ENCODE results near the gene S1PR4. TPM values are rescaled to one million over a fixed set of nuclear protein-coding genes. Genes with fewer than 3 reads are reported as not detected.
A peak's percentile ranks its signal among the peaks of the same experiment; 100 is the strongest.

Gene S1PR4
- total and polyA plus RNA-seq, 4 experiments from 2014 or later = 231 to 503 (median 341) TPM

DNA sequence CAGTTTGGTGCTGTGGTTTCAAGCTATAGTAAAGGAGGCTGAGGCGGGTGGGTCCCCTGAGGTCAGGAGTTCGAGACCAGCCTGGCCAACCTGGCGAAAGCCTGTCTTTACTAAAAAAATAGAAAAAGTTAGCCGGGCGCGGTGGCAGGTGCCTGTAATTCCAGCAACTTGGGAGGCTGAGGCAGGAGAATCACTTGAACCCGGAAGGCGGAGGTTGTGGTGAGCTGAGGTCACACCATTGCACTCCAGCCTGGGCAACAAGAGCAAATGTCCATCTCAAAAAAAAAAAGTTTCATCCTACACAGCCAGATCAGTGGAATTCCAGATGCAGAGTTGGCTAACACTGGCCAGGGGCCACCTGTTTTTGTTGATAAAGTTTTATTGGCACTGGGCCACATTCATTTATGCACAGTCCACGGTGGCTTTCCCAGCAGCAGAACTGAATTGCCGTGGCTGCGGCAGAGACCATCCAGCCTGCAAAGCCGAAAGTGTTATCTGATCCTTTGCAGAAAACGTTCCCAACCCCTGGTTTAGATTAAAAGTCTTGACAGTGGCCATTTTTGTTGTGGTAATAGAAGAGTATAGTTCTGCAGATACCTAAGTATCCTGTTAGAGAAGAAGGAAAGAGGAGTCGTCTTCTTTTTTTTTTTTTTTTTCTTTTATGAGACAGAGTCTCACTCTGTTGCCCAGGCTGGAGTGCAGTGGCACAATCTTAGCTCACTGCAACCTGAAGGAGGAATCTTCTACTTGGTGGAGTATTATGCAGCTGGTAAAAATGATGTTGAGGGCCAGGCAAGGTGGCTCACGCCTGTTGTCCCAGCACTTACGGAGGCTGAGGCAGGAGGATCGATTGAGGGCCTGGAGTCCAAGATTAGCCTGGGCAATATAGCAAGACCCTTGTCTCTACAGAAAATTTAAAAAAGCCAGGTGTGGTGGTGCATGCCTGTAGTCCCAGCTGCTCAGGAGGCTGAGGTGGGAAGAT lies 15.8 kb downstream of the S1PR4 start:
- H3K4me3 ChIP-seq (ENCODE audit: low read length in 2 of 2) = no peak overlapping the region
- no peaks in the 10 kb centered on the region for H3K36me3 ChIP-seq (ENCODE audit: insufficient read depth, low read length)
- H3K4me1 ChIP-seq (ENCODE audit: insufficient read depth, low read length) = no peaks in the 10 kb centered on the region

DNA sequence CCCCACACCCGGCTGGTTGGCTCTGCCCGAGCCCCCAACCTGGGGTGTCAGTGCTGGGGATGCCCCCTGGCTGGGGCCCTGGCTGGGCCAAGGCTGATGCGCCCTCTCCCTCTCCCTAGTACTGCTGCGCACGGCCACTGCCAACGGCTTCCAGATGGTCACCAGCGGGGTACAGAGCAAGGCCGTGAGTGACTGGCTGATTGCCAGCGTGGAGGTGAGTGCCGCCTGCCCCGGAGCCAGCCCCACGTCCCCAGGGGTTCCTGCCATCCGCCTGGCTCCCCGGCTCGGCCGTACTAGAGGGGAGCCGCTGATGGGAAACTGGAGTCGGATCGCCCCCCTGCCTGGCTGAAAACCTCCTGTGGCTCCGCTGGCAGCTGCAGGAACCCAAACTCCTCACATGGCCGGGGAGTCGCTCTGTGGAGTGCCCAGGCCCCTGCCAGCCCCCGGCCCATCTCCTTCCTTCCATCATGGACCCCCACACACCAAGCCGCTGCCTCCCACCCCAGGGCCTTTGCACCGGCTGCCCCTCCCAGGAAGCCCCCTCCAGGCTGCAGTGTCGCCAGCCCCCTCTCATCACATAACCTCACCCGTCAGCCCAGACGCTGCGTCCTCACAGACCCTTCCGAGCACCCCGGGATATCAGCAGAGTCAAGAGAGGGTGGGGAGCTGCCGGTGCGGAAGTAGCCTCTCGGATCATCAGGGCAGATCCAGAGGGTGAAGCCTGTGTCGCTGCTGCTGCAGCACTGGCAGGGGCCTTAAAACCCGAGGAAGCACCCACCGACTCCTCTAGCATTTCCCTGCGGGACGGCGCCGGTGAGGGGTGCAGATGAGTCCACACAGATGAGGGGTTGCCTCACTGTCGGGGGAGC lies 17.7 kb downstream of the S1PR4 start:
- H3K27ac Mint-ChIP-seq = no peak overlapping the region
- H3K4me1 Mint-ChIP-seq = peaks cover 0 to 2% (median 0%) of the 10 kb centered on the region in 4 donors
- intact Hi-C loops (cut with micrococcal nuclease) = no loop called here
- Histone ChIP-seq H3K4me1 (ENCODE audit: insufficient read depth, low read length) (no peaks in the 10 kb centered on the region), H3K27me3 (ENCODE audit: insufficient read depth, low read length) (no peaks in the 10 kb centered on the region), H3K9me3 (ENCODE audit: control insufficient read depth in 1 of 2, low read length in 2 of 2) (no peaks in the 10 kb centered on the region), H3K36me3 (ENCODE audit: insufficient read depth, low read length) (no peaks in the 10 kb centered on the region), H3K4me3 (ENCODE audit: low read length in 2 of 2) (no peak overlapping the region), H3K27ac (ENCODE audit: low read depth, low read length) (no peak overlapping the region)
- CTCF ChIA-PET (ENCODE audit: partially characterized antibody) = no interaction called here
- H3K4me3 Mint-ChIP-seq = no peak overlapping the region
- no peaks in the 10 kb centered on the region for H3K27me3 Mint-ChIP-seq
- peaks cover 11 to 16% of the 10 kb centered on the region in 2 donors for H3K36me3 Mint-ChIP-seq
- no peaks in the 10 kb centered on the region for H3K9me3 Mint-ChIP-seq
- DNase-seq = no peak
- POLR2A ChIA-PET (ENCODE audit: partially characterized antibody) = no interaction called here

More for the DNA sequence above, 15.8 kb downstream of the S1PR4 start:
- Histone ChIP-seq H3K9me3 (ENCODE audit: control insufficient read depth in 1 of 2, low read length in 2 of 2) (no peaks in the 10 kb centered on the region), H3K27me3 (ENCODE audit: insufficient read depth, low read length) (no peaks in the 10 kb centered on the region), H3K27ac (ENCODE audit: low read depth, low read length) (no peak overlapping the region)
- intact Hi-C loops (cut with micrococcal nuclease) = no loop called here
- Mint-ChIP-seq H3K27ac (peak overlapping the region in 1 of 7 donors; percentile 74), H3K27me3 (no peaks in the 10 kb centered on the region), H3K9me3 (no peaks in the 10 kb centered on the region), H3K36me3 (peaks cover 13 to 16% of the 10 kb centered on the region in 2 donors), H3K4me3 (no peak overlapping the region), H3K4me1 (peaks cover under 1 to 6% (median 5%) of the 10 kb centered on the region in 4 donors)
- POLR2A ChIA-PET (ENCODE audit: partially characterized antibody) = no interaction called here
- no peak for DNase-seq
- CTCF ChIA-PET (ENCODE audit: partially characterized antibody) = no interaction called here

- no peak overlapping the region for H3K27ac ChIP-seq (ENCODE audit: low read depth, low read length)
- POLR2A ChIA-PET (ENCODE audit: partially characterized antibody) = no interaction called here
- Mint-ChIP-seq H3K27ac (no peak overlapping the region), H3K36me3 (peaks cover 11 to 16% of the 10 kb centered on the region in 2 donors), H3K4me3 (no peak overlapping the region), H3K4me1 (no peaks in the 10 kb centered on the region), H3K9me3 (no peaks in the 10 kb centered on the region), H3K27me3 (no peaks in the 10 kb centered on the region)
- no peaks in the 10 kb centered on the region for H3K4me1 ChIP-seq (ENCODE audit: insufficient read depth, low read length)
- no peaks in the 10 kb centered on the region for H3K9me3 ChIP-seq (ENCODE audit: control insufficient read depth in 1 of 2, low read length in 2 of 2)
- intact Hi-C loops (cut with micrococcal nuclease) = no loop called here
- no peaks in the 10 kb centered on the region for H3K36me3 ChIP-seq (ENCODE audit: insufficient read depth, low read length)
- no peaks in the 10 kb centered on the region for H3K27me3 ChIP-seq (ENCODE audit: insufficient read depth, low read length)
- CTCF ChIA-PET (ENCODE audit: partially characterized antibody) = no interaction called here
- H3K4me3 ChIP-seq (ENCODE audit: low read length in 2 of 2) = no peak overlapping the region
- no peak for DNase-seq
These were observed 18.3 kb downstream of the S1PR4 start for GRCh38 chr19:3196933-3197205.

DNA sequence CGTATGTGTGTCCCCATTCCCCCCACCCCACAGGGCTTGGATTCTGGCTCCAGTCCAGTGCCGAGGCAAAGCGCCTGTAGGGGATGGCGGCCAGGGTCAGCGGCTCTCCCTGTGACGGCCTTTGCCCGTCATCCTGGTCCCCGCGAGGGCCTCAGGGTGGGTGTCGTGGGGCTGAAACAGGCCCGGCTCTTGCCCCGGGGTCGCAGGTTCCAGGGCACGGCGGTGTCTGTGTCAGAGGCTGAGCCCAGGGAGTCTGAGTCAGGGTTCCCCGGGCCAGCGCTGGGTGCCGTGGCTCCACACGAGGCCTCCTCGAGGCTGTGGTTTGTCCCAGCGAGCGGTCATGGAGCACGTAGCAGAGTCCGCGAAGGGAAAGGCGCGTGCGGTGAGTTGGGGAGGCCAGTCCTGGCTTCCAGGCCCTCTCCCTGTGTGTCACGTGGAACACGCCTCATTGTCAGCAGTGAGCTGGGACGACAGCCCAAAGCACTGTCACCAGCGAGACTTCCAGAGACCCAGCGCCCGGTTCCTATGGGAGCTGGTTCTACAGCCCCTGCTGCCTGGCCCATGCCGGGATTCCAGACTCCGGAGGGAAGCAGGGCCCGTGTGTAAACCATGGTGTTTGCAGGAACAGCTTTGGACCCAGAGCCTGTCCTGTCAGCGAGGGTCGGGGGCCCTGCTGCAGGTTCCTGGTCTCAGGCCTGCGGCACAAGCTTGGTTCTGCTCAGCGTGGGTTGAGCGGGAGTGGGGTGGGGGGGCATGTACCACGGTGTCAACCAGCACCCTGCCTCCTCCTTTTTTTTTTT lies 20.5 kb downstream of the S1PR4 start:
- Histone ChIP-seq H3K36me3 (ENCODE audit: insufficient read depth, low read length) (no peaks in the 10 kb centered on the region), H3K9me3 (ENCODE audit: control insufficient read depth in 1 of 2, low read length in 2 of 2) (no peaks in the 10 kb centered on the region), H3K27me3 (ENCODE audit: insufficient read depth, low read length) (no peaks in the 10 kb centered on the region), H3K4me3 (ENCODE audit: low read length in 2 of 2) (no peak overlapping the region), H3K4me1 (ENCODE audit: insufficient read depth, low read length) (no peaks in the 10 kb centered on the region), H3K27ac (ENCODE audit: low read depth, low read length) (no peak overlapping the region)
- peaks cover 11 to 14% of the 10 kb centered on the region in 2 donors for H3K36me3 Mint-ChIP-seq
- ChIA-PET CTCF (ENCODE audit: partially characterized antibody) (no interaction called here), POLR2A (ENCODE audit: partially characterized antibody) (interaction anchor here (0.7 kb wide), 1 partner anchor 10 kb away, joined by 3 read pairs; no protein-coding TSS in a partner anchor)
- no peaks in the 10 kb centered on the region for H3K4me1 Mint-ChIP-seq
- intact Hi-C loops (cut with micrococcal nuclease) = no loop called here
- H3K4me3 Mint-ChIP-seq = no peak overlapping the region
- H3K27me3 Mint-ChIP-seq = no peaks in the 10 kb centered on the region
- H3K27ac Mint-ChIP-seq = no peak overlapping the region
- H3K9me3 Mint-ChIP-seq = no peaks in the 10 kb centered on the region
- no peak for DNase-seq

DNA sequence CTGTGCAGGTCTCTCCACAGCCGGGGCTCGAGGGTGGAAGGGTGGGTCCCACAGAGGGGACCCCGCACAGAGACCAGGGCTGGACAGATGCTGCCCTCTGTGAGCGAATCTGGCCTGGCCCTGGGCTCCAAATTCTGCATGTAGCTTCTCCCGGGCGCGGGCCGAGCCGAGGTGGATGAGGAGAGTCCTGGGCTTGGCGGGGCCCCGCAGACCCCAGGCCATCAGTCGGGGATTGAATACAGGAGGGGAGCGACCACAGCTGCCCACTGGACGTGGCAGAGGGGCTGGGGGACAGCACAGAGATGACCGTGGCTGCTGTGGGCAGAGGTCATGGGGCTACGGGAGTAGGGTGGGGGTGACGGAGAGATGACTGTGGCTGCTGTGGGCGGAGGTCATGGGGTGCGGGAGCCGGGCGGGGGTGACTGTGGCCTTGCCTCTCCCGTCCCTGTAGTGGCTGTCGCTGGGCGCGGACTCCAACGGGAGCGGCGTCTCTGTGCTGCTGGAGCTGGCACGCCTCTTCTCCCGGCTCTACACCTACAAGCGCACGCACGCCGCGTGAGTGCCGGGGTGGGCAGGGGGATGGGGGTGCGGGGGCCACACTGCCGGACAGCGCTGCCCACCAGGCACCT lies 22.6 kb downstream of the S1PR4 start:
- Histone ChIP-seq H3K4me3 (ENCODE audit: low read length in 2 of 2) (no peak overlapping the region), H3K36me3 (ENCODE audit: insufficient read depth, low read length) (no peaks in the 10 kb centered on the region), H3K9me3 (ENCODE audit: control insufficient read depth in 1 of 2, low read length in 2 of 2) (no peaks in the 10 kb centered on the region), H3K27me3 (ENCODE audit: insufficient read depth, low read length) (no peaks in the 10 kb centered on the region), H3K4me1 (ENCODE audit: insufficient read depth, low read length) (no peaks in the 10 kb centered on the region), H3K27ac (ENCODE audit: low read depth, low read length) (no peak overlapping the region)
- Mint-ChIP-seq H3K36me3 (peaks cover 0 to 11% of the 10 kb centered on the region in 2 donors), H3K4me3 (no peak overlapping the region), H3K27me3 (no peaks in the 10 kb centered on the region), H3K27ac (no peak overlapping the region), H3K9me3 (no peaks in the 10 kb centered on the region), H3K4me1 (no peaks in the 10 kb centered on the region)
- intact Hi-C loops (cut with micrococcal nuclease) = no loop called here
- no peak for DNase-seq
- ChIA-PET POLR2A (ENCODE audit: partially characterized antibody) (no interaction called here), CTCF (ENCODE audit: partially characterized antibody) (no interaction called here)

DNA sequence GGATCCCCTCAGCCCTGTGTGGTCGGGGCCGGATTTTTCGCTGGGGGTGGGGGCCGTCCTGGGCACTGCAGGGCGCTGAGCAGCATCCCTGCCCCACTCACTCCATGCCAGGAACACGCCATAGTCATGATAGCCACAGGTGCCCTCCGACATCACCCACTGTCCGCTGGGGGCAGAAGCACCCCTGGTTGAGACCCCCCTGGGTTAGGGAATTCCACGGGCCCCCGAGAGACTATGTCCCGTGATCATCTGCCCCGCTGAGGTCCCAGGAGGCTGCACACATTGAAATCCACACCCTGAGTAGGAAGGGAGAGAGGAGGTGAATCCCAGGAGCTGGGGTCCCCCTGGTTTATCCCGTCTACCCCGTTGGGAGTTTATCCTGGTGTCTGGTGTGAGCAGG lies 23.3 kb downstream of the S1PR4 start:
- Mint-ChIP-seq H3K27ac (no peak overlapping the region), H3K36me3 (peaks cover 0 to 13% of the 10 kb centered on the region in 2 donors), H3K4me1 (no peaks in the 10 kb centered on the region), H3K9me3 (no peaks in the 10 kb centered on the region), H3K4me3 (no peak overlapping the region), H3K27me3 (no peaks in the 10 kb centered on the region)
- no peaks in the 10 kb centered on the region for H3K27me3 ChIP-seq (ENCODE audit: insufficient read depth, low read length)
- no peak overlapping the region for H3K4me3 ChIP-seq (ENCODE audit: low read length in 2 of 2)
- no peak for DNase-seq
- H3K4me1 ChIP-seq (ENCODE audit: insufficient read depth, low read length) = no peaks in the 10 kb centered on the region
- H3K36me3 ChIP-seq (ENCODE audit: insufficient read depth, low read length) = peaks cover under 1% of the 10 kb centered on the region
- intact Hi-C loops (cut with micrococcal nuclease) = no loop called here
- H3K9me3 ChIP-seq (ENCODE audit: control insufficient read depth in 1 of 2, low read length in 2 of 2) = no peaks in the 10 kb centered on the region
- CTCF ChIA-PET (ENCODE audit: partially characterized antibody) = no interaction called here
- no peak overlapping the region for H3K27ac ChIP-seq (ENCODE audit: low read depth, low read length)
- POLR2A ChIA-PET (ENCODE audit: partially characterized antibody) = no interaction called here

Data from CD4-positive, alpha-beta memory T cell (primary cell).